ENCODE measurements around the gene STAT5A.

DNA sequence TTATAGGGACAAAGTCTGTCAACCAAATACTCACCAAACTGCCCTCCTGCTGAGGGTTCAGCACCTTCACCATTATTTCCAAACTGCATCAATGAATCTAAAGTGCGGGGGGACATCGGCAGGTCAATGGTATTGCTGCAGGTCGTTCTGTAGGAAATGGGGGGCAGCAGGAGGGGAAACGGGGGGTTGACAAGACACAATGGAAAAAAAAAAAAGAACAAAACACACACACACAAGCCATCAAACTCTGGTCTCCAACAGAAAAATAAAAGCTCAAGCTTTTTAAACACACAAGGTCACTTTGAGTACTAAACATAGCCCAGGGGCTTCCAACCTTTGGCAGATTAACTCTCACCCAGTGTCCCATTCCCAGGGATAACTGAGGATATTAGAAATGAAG lies 28.5 kb downstream of the STAT5A start:
- TF ChIP-seq, protein P1, sequence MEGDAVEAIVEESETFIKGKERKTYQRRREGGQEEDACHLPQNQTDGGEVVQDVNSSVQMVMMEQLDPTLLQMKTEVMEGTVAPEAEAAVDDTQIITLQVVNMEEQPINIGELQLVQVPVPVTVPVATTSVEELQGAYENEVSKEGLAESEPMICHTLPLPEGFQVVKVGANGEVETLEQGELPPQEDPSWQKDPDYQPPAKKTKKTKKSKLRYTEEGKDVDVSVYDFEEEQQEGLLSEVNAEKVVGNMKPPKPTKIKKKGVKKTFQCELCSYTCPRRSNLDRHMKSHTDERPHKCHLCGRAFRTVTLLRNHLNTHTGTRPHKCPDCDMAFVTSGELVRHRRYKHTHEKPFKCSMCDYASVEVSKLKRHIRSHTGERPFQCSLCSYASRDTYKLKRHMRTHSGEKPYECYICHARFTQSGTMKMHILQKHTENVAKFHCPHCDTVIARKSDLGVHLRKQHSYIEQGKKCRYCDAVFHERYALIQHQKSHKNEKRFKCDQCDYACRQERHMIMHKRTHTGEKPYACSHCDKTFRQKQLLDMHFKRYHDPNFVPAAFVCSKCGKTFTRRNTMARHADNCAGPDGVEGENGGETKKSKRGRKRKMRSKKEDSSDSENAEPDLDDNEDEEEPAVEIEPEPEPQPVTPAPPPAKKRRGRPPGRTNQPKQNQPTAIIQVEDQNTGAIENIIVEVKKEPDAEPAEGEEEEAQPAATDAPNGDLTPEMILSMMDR (IDR thresholded peaks at IDR 0.05), result no peak
- no peak for TF ChIP-seq POLR2A (IDR thresholded peaks at IDR 0.05)

Data from heart left ventricle (tissue), 13 donors.